Germinal center (tissue), 1 donor: ENCODE measurements around the gene CBX4.

Experiments used
- DNase-seq: peaks from one replicate; pipeline ENCODE4 v3.0.0; 2012; ENCODE audit warnings: mixed read lengths, low spot score

CBX4 gene

DNA sequence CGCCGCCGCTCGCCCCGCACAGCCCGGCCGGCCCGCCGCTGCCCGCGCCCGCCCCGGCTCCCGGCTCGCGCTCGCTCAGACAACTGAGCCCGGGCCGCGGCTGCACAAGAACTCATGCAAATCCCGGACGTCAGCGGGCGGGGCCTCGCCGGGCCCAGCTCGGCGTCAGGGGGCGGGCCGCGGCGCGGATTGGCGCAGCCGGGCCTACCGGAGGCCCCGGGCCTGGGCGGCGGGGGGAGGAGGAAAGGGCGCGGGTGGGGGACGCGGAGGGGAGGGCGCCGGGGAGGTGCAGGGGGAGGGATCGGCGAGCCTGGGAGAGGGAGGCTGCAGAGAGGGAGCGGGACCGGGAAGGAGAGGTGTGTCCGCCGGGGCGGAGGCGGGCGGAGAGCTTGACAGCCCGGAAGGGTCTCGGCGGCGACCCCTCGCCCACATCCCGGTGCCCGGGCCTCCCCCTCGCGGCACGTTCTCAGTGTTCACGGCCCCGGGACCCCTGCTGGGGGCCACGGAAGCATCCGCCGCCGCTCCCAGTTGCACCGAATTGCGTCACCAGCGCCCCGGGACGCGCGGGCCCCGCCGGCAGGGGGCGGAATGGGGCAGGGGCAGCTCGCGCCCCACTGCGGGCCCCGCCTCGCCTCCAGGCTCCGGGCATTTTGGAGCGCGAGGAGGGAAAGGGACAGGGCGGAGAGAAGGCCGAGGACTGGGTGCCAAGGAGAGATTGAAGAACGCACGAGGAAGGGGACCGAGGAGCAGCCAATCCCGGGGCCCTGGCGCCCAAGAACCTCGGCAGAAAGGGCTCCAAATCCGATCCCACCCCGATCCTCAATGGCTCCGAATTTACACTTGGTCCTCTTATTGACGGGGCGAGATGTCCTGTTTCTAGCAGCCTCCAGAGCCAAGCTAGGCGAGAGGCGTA lies at the start of gene CBX4:
CBX4 (minus strand) TSS at position 85 of the 913 bp plus-strand sequence. CDS start 189 bp downstream, outside the sequence.
- peak; percentile 94 for DNase-seq

DNA sequence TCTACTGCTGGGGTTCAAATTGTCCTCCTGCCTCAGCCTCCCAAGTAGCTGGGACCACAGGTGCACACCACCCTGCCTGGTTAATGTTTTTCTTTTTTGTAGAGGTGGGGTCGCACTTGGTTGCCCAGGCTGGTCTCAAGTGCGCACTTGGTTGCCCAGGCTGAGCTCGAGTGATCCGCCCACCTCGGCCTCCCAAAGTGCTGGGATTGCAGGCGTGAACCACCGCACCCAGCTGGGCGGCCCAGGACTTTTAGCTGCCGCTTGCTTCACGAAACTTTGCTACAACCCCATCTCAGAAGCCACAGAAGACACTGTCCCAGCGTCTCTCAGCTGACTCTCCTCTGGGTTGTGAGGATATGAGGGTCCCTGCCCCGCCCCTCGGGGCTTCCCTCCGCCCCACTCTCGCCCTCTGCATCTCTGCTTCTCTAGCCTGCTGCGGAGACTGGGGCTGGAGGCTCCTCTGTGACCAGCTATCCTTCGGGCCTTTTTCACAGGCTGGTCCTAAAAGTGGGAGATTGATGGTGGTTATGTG lies 48.8 kb upstream of the CBX4 start:
- DNase-seq = no peak

DNA sequence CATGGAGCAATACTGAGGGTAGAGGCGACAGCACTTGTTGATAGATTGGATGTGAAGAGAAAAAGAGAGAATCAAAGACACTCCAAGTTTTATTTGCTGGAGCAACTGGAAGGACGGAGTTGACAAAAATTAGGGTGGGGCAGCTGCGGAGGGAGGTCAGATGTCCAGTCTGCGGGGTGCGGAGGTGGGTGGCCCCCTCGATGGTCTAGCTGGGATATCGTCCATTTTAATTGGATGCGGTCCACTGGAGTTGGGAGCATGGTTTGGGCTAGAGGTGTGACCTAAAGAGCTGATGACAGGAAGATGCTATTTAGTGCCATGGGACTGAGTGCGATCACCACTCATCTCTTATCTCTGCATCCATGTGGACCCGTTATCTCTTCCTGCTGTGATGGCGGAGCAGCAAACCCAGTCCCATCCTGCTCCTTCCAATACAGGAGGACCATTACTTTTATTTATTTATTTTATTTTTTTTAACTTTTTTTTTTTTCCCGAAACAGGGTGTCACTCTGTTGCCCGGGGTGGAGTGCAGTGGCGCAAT lies 48.3 kb upstream of the CBX4 start:
- no peak for DNase-seq

DNA sequence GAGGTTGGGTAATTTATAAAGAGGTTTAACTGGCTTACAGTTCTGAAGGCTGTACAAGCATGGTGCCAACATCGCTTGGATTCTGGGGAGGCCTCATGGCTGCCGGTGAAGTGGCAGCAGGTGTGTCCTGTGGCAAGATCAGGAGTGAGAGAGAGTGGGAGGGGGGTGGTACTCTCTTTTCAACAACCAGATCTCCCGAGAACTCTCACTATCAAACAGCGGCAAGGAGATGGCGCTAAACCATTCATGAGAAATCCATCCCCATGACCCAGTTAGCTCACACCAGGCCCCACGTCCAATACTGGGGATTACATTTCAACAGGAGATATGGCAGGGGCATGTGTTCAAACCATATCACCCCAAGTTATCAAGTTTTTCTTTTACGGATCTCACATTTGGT lies 44.0 kb upstream of the CBX4 start:
- DNase-seq = no peak

DNA sequence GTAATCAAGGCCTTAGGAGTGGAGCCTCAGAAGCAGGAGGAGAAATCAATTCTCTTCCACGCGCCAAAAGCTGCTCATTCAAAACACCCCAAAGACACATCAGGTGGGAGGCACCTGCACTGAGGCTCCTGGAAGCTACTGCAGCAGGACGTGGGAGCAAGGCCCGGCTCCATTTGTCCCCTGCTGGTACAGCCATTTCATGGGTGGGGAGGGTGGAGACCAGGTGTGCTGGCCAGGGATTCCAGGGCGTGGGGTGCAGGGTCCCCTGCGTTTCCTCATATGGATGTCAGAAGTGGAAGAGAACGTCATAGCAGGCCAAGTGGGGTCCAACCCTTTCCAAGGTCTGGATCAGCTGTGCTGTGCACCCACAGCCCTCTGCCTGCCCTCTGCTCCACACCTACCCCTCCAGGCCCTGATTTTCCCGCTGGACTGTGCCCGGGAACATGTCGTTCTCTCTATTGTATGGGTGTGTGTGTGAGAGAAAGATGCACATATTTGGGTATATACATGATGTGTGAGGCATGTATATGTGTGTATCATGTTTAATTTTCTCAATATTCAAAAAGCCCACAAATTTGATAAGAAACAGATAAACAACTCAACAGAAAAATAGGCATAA lies 39.2 kb upstream of the CBX4 start:
- DNase-seq = no peak

DNA sequence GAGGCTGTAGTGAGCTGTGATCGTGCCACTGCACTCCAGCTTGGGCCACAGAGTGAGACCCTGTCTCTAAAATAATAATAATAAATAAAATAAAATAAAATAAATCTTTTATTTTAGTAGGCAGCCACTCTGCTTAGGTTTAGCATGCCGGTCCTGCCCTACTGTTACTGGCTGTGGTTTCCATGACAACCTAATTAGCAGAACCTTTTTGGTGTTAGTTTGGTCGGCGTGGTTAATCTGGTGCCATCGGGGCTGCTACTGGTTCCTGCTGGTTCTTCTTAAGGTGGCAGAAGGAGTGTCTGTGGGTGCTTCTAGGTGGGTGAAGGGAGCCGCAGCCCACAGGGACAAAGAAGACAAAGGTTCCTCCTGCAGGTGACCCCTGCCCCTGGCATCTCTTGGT lies 37.8 kb upstream of the CBX4 start:
- DNase-seq = no peak

DNA sequence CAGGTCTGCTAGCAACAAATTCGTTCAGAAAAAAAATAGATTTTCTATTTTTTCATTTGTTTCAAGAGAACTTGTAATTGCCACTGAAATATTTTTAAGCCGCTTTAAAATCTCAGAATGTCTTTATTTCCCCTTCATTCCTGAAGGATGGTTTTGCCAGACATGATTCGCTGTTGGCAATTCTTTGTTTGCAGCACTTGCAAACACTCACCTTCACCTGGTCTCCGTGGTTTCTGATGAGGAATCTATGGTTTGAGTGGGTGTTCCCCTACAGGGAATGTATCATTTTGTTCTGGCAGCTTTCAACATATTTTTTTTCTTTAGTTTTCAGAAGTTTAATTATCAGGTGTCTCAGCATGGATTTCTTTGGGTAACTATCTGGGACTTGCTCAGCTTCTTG lies 36.3 kb upstream of the CBX4 start:
- no peak for DNase-seq

DNA sequence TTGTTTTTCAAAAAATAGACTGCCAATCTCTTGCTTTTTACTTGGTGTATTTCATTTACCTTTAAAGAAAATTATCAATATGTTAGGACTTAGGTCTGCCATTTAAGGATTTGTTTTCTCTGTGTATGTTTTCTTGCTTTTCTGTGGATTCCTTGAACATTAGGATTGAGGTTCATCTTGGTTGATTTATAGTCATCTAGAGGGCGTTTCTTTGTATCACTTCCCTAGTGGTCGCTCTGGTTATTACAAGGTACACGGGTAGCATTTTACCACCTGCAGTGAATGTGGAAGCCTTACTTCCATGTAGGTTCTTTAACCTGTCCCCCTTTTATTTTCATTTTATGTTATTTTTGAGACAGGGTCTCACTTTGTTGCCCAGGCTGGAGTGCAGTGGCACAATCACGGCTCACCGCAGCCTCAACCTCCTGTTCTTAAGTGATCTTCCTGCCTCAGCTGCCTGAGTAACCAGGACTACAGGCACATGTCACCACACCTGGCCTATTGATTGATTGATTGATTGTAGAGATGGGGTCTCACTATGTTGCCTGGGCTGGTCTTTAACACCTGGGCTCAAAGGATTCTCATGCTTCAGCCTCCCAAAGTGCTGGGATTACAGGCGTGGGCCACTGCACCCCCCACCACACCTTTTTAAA lies 35.2 kb upstream of the CBX4 start:
- peak; percentile 73 for DNase-seq

DNA sequence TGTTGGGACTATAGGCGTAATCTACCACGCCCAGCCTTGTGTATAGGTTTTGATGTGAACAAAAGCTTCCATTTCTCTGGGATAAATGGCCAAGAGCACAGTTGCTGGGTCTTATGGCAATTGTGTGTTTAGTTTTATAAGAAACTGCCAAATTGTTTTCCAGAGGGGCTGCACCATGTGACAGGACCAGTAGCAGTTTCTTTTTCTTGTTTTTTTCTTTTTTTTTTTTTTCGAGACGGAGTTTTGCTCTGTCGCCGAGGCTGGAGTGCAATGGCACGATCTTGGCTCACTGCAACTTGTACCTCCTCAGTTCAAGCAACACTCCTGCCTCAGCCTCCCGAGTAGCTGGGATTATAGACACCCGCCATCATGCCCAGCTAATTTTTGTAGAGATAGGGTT lies 34.3 kb upstream of the CBX4 start:
- DNase-seq = no peak

DNA sequence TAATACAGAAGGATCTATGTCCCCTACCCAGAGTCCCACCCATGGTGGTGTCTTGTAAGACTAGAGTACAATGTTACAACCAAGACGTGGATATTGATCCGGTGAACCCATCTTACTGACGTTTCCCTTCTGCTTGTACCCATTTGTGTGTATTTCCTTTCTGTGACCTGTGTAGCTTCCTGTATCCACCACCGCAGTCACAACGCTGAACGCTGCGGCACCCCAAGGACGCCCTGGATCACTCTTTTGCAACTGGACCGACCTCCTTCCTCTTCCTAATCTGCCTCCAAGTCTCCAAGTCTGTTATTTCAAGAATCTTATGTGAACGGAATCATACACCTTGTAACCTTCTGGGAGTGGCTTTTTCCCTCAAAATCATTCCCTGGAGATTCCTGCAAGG lies 33.5 kb upstream of the CBX4 start:
- DNase-seq = no peak

DNA sequence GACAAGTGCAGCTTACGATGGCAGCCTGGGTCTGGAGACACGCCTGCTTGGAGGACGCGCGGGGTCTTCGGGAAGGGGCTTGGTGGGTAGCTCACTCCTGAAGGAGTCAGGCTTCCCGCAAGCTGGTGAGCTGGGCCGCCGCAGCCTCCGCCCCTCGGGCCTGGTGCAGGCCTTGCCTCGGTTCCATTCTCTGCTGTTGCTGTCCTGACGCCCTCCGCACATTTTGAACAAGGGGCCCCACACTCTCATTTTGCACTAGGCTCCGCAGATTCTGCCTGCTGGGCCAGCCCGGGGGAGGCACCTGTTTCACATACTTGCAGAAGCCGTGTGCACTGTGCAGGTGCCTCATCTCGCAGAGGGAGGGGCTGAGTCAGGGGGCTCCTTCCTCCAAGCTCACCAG lies 31.9 kb upstream of the CBX4 start:
- no peak for DNase-seq

DNA sequence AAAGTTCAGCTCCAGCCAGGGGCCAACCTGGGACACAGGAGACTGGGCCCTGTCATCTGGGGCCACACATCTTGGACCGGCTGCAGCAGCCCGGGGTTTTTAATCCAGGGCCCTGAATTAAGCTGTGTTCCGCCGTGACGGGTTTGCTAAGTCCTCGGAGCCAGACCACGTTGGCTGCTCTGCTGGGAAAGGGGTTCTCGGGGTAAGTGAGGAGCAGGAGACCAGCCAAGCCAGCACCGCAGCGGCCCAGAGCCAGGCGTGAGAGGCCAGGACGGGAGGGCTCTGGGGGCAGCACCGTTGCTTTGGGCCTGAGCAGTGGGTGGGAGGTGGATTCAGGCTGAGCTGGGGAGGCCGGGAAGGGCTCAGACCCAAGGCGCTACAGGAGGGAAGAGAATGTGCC lies 31.3 kb upstream of the CBX4 start:
- no peak for DNase-seq

DNA sequence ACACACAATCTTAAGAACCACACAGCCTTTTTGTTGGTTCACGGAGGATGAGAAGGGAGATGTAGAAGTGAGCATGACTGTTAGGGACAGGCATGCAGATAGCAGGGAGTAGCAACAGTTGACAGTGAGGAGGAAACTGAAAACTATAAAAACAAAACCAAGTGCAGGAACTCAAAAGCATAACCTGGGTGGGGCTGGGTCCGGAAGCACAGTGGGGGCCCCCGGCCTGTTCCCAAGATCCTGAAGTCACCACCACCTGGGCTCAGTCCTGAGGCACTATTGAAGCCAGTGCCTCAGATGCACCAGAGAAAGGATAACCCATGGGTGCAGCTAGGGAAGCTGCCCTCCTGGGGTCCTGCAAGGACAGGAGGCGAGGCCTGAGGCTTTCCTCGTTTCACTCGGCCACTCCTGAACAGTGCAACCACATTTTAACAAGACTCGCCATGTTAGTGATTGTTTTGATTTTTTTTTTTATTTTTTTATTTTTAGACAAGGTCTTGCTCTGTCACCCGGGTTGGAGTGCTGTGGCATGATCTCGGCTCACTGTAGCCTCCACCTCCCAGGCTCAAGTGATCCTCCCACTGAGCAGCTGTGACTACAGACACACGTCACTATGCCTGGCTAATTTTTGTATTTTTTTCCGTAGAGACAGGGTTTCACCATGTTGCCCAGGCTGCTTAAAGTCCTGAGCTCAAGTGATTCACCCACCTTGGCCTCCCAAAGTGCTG lies 27.7 kb upstream of the CBX4 start:
- DNase-seq = no peak

DNA sequence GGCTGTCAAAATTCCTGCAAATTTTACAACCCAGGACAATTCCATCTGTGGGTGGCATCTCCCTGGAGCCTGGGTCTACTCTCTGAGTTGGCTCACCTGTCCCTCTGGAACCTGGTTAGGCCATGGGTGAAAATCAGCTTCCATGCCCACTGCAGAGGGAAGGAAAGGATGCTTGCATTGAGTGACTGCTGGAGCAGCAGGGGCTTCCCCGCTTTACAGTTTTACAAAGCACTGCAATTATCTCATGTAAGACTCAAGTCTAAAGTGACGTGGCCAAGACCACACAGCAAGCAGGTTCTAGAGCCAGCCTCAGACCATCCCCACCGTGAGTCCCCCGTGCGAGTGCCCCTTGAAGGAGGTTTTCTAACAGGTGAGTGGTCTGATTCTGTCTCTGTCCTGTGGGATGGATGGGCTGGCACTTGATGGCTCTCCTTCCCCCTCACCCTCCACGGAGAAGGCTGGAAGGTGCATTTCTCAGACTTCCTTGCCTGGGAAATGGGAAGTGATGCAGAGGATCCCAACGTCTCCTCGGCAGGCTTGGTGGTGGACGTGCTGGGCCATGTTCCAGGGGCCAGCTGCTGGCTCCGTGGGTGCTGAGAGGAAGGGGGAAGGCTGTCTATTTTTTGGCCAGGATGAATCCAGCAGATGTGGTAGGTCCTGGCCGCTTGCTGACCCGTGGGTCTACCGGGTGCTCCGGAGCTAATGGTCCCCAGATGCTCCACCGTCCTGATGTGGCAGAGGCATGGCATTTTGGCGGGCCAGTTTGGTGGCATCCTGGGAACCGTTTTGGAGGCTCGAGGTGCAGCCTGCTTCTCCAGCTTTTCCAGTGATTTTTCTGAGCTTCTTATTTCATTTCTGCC lies 26.3 kb upstream of the CBX4 start:
- DNase-seq = no peak

DNA sequence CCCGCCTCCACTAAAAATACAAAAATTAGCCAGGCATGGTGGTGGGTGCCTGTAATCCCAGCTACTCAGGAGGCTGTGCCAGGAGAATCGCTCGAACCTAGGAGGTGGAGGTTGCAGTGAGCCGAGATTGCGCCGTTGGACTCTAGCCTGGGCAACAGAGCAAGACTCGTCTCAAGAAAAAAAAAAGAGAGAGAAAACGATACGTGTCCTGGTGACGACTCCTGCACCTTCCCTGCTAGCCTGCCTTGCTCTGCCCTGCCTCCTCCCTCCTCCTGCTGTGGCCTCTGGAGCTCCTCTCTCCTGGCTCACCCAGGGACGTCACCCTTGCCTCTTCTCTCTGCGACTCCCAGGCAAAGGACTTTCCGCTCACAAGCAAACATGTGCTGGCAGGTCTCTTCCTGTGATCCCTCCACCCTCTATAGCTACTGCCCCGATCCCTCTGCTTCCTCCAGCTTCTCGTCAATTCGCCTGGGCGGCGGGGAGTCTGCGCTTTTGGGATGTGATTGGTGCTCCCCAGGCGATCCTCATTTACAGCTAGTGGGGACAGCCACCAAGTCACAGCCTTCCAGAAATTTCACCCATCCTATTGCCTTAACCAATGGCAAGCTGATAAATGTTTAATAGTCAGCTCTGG lies 25.5 kb upstream of the CBX4 start:
- no peak for DNase-seq

DNA sequence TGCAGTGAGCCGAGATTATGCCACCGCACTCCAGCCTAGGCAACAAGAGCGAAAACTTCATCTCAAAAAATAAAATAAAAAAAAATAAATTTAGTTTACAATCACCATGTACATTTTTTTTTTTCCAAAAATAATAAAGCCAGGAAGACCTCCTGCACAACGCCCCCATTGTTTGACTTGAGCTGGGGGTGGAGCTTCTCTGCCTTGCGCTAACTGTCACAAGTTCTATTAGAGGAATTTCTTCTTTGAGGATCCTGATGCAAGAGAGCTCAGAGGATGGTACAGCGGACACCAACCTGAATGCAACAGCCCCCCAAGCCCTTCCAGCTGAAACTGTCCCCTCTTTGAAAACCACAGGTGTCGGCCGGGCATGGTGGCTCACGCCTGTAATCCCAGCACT lies 24.9 kb upstream of the CBX4 start:
- DNase-seq = no peak

DNA sequence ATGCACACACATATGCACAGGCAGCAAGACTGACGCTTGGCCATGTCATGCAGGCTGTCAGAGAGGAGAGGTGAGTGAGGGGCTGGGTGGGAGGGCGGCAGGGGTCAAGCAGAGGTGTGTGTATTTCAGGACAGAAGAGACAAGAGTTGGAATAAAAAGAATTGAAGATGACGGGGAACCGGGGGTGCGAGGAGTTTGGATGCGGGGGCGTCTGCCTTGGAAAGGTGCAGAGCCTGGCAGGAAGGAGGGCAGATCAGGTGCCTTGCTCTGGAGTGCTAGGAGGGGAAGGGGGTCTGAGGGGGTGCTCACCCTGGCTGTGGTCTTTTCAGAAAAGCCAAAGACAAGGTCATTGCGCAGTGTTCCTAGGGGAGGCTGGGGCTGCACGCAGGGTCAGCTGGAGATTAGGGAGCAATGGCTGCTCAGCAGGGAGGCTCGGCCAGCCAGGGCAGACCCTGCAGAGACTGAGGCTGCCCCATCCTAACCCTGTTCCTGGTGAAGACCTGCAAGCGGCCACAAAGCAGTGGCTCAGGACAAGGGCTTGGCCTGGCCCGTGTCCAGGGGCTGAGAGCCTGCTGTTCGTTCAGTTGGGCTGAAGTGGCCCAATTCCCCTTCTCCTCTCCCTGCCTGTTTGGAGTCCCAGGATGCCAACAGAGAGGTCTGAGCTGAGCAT lies 23.7 kb upstream of the CBX4 start:
- DNase-seq = no peak

DNA sequence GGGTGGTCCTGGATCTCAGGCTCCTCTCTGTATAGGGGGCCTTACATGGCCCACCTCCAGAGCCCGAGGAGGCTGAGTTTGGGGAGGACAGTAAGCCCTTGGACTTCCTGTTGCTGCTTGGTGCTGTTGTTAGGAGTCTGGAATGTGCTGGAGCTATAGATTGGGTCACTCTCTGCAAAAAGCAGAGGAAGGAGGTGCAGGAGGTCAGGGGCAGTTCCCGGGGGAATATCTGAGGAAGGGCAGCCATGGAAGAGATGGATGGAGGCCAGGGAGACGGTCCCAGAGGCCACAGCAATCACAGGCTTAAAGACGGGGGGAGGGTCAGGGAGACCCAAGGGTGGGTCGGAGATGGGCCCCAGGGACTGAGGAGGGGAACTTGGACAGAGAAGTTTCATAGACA lies 23.0 kb upstream of the CBX4 start:
- DNase-seq = no peak

DNA sequence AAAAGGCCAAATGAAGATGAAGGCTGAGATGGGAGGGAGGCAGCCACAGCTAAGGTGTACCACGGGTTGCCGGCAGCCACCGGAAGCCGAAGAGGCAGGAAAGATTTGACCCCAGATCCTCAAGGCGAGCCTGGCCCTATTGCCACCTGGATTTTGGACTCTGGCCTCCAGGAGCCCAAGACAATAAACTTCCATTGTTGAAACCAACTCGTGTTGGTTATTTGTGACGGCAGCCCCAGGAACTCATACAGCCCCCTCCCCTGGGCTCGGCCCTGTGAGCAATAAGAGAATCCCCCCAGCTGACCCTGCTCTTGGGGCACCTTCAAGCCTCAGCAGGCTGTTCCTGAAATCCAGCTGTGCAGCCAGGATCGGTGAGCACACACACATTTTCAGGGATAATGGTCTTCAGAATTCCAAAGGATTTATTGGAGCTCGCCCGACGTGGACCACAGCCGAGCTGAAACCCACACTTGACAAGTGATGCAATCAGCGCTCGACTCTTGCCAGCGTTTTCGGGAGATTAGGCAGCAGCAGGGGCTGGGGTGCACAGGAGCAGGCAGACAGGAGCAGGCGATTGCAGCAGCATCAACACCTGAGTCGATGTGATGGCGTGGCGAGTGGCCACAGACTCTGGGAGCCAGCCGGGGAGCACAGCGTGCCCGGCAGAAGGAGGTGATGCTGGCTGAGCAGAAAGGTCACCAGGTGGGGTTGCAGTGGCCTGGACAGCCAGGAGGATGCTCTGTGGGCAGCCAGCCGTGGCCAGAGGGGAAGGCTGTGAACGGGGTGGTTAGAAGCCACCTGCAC lies 22.4 kb upstream of the CBX4 start:
- DNase-seq = no peak
